Stimulated activated CD4-positive, alpha-beta T cell treated with anti-CD3 and anti-CD28 coated beads, Interleukin-12 subunit alpha, Interleukin-12 subunit beta, amount 100 ng/mL, for 48 hours (primary cell): Measurements from ENCODE around the gene ZMIZ1.

Source experiments
- DNase-seq, 3 donors: peaks; one replicate each; pipeline ENCODE4 v3.0.0-alpha.2; 2020; ENCODE audit warnings: low read depth in 2 of 3, low spot score in 1 of 3

ZMIZ1 gene

GRCh38 chr10:79050896-79051555, 17.7 kb upstream of the ZMIZ1 start:
- DNase-seq: no peak

- no peak for DNase-seq
Measured at GRCh38 chr10:79051766-79052165, 17.0 kb upstream of the ZMIZ1 start.

GRCh38 chr10:79052291-79053080, 16.3 kb upstream of the ZMIZ1 start:
- no peak for DNase-seq

- no peak for DNase-seq
Measured at GRCh38 chr10:79053081-79053434, 15.7 kb upstream of the ZMIZ1 start.

GRCh38 chr10:79053481-79054202, 15.1 kb upstream of the ZMIZ1 start:
- DNase-seq: no peak

GRCh38 chr10:79054203-79055099, 14.3 kb upstream of the ZMIZ1 start:
- DNase-seq: no peak

GRCh38 chr10:79055100-79055782, 13.5 kb upstream of the ZMIZ1 start:
- DNase-seq: no peak

GRCh38 chr10:79055892-79056291, 12.9 kb upstream of the ZMIZ1 start:
- no peak for DNase-seq

GRCh38 chr10:79056361-79056735, 12.4 kb upstream of the ZMIZ1 start:
- DNase-seq: no peak

GRCh38 chr10:79056736-79057391, 11.9 kb upstream of the ZMIZ1 start:
- no peak for DNase-seq

GRCh38 chr10:79057481-79058275, 11.1 kb upstream of the ZMIZ1 start:
- DNase-seq: no peak

GRCh38 chr10:79058899-79059841, 9.6 kb upstream of the ZMIZ1 start:
- DNase-seq: no peak

GRCh38 chr10:79059859-79060379, 8.8 kb upstream of the ZMIZ1 start:
- DNase-seq: no peak

GRCh38 chr10:79060641-79061255, 8.0 kb upstream of the ZMIZ1 start:
- no peak for DNase-seq

GRCh38 chr10:79061441-79062315, 7.1 kb upstream of the ZMIZ1 start:
- DNase-seq: no peak

GRCh38 chr10:79063071-79063491, 5.7 kb upstream of the ZMIZ1 start:
- DNase-seq: no peak
